Neuronal stem cell (in vitro differentiated cells): Measurements from ENCODE around the gene LRRN1.
"Not testable (repeated sequence)": the region's sequence is repeated elsewhere in the genome, so short reads cannot be mapped to it uniquely, and the experiment has no call there.

Source experiments
- DNase-seq: peaks from one replicate; pipeline ENCODE4 v3.0.0-alpha.2; 2013; ENCODE audit warnings: low spot score
- H2AFZ ChIP-seq: one replicate; pipeline ENCODE4 v1.6.1; 2013; ENCODE audit warnings: mild to moderate bottlenecking, low read length, inconsistent platforms
- H2AK5ac ChIP-seq: 2 replicates; pipeline ENCODE4 v1.6.1; 2013; ENCODE audit warnings: low read depth, mild to moderate bottlenecking, inconsistent platforms, low read length, moderate library complexity, mixed read lengths
- H2BK120ac ChIP-seq: 2 replicates; pipeline ENCODE4 v1.6.1; 2013; ENCODE audit warnings: low read depth, mild to moderate bottlenecking, inconsistent platforms, low read length, moderate library complexity, mixed read lengths
- H2BK12ac ChIP-seq: one replicate; pipeline ENCODE4 v1.6.1; 2013; ENCODE audit warnings: low read length, inconsistent platforms
- H2BK15ac ChIP-seq: 2 replicates; pipeline ENCODE4 v1.6.1; 2013; ENCODE audit warnings: mild to moderate bottlenecking, low read length, inconsistent platforms, mixed read lengths
- H2BK5ac ChIP-seq: one replicate; pipeline ENCODE4 v1.6.1; 2013; ENCODE audit warnings: inconsistent platforms, mild to moderate bottlenecking, low read length, moderate library complexity
- H3K14ac ChIP-seq: one replicate; pipeline ENCODE4 v1.6.1; 2013; ENCODE audit warnings: low read length, inconsistent platforms
- H3K18ac ChIP-seq: 2 replicates; pipeline ENCODE4 v1.6.1; 2013; ENCODE audit warnings: low read length, inconsistent platforms
- H3K23ac ChIP-seq: 2 replicates; pipeline ENCODE4 v1.6.1; 2013; ENCODE audit warnings: low read depth, mild to moderate bottlenecking, mixed read lengths, low read length, inconsistent platforms; ENCODE audit not compliant: poor library complexity
- H3K27ac ChIP-seq: replicated peaks from 3 replicates; pipeline ENCODE4 v1.5.1; 2013; ENCODE audit warnings: low read length, inconsistent platforms
- H3K27me3 ChIP-seq, 3 experiments: 2 replicates each; pipeline ENCODE4 v1.6.1; 2013; ENCODE audit warnings: low read length in 3 of 3, mild to moderate bottlenecking in 2 of 3, inconsistent platforms in 1 of 3, low read depth in 1 of 3, mixed read lengths in 1 of 3, moderate library complexity in 1 of 3; ENCODE audit not compliant: control insufficient read depth in 3 of 3, insufficient read depth in 3 of 3
- H3K36me3 ChIP-seq, 2 donors: replicated peaks in 1 of 2; 2 replicates each; pipeline ENCODE4 v1.6.1; 2013; ENCODE audit warnings: low read length in 2 of 2; ENCODE audit not compliant: control insufficient read depth in 2 of 2, insufficient read depth in 2 of 2
- H3K4ac ChIP-seq: 2 replicates; pipeline ENCODE4 v1.6.1; 2013; ENCODE audit warnings: inconsistent platforms, mild to moderate bottlenecking, low read length, moderate library complexity
- H3K4me1 ChIP-seq, 2 donors: 1 replicate in 1 of 2; 2 replicates in 1 of 2; pipeline ENCODE4 v1.6.1; 2013; ENCODE audit warnings: low read length in 2 of 2, low read depth in 1 of 2; ENCODE audit not compliant: control insufficient read depth in 2 of 2, insufficient read depth in 1 of 2
- H3K4me2 ChIP-seq: one replicate; pipeline ENCODE4 v1.6.1; 2013; ENCODE audit warnings: mild to moderate bottlenecking, low read length, inconsistent platforms; ENCODE audit not compliant: insufficient read depth, poor library complexity, severe bottlenecking
- H3K4me3 ChIP-seq, 2 donors: 2 replicates each; pipeline ENCODE4 v1.5.1; 2013; ENCODE audit warnings: low read length in 2 of 2, mild to moderate bottlenecking in 2 of 2, inconsistent platforms in 1 of 2, moderate library complexity in 1 of 2
- H3K79me1 ChIP-seq: one replicate; pipeline ENCODE4 v1.6.1; 2013; ENCODE audit warnings: low read depth, mild to moderate bottlenecking, inconsistent platforms, low read length, moderate library complexity
- H3K9ac ChIP-seq: one replicate; pipeline ENCODE4 v1.6.1; 2013; ENCODE audit warnings: mild to moderate bottlenecking, low read depth, low read length, inconsistent platforms; ENCODE audit not compliant: poor library complexity
- H3K9me3 ChIP-seq, 2 donors: replicated peaks in 1 of 2; 2 replicates each; pipeline versions ENCODE3 to v1.6.1; 2013; ENCODE audit warnings: low read length in 2 of 2, mild to moderate bottlenecking in 2 of 2, inconsistent platforms in 1 of 2, low read depth in 1 of 2, mixed read lengths in 1 of 2, moderate library complexity in 1 of 2; ENCODE audit not compliant: control insufficient read depth in 2 of 2, insufficient read depth in 1 of 2
- H4K8ac ChIP-seq: one replicate; pipeline ENCODE4 v1.6.1; 2013; ENCODE audit warnings: low read depth, mild to moderate bottlenecking, inconsistent platforms, low read length, moderate library complexity
- H4K91ac ChIP-seq: one replicate; pipeline ENCODE4 v1.6.1; 2013; ENCODE audit warnings: low read length, low read depth, mild to moderate bottlenecking, inconsistent platforms; ENCODE audit not compliant: poor library complexity
- WGBS, 2 donors: extraction: QIAGEN DNeasy Blood & Tissue Kit; methylation state at CpG; one replicate each; pipeline ENCODE4 v1.1.7; 2013; ENCODE audit warnings: missing lambda C conversion rate in 2 of 2, mixed read lengths in 1 of 2; ENCODE audit not compliant: insufficient read length in 2 of 2, insufficient replicate concordance in 1 of 2; ENCODE audit errors: extremely low coverage in 2 of 2; 5-methylcytosine and 5-hydroxymethylcytosine counted together

LRRN1 gene

GRCh38 chr3:3862534-3862933 is 63.3 kb downstream of the LRRN1 start:
- no peaks in the 10 kb centered on the region for H3K4me1 ChIP-seq
- H2AK5ac ChIP-seq = no peak overlapping the region
- no peak overlapping the region for H3K4me2 ChIP-seq
- no peak overlapping the region for H3K27ac ChIP-seq
- no peak overlapping the region for H3K23ac ChIP-seq
- H3K4ac ChIP-seq = no peak overlapping the region
- H4K91ac ChIP-seq = no peak overlapping the region
- no peak overlapping the region for H2BK5ac ChIP-seq
- H3K27me3 ChIP-seq = no peaks in the 10 kb centered on the region
- H3K14ac ChIP-seq = no peak overlapping the region
- no peak overlapping the region for H2BK15ac ChIP-seq
- WGBS, 2 donors = no CpG with 5 or more reads among the region's 5 CpGs
- H3K9ac ChIP-seq = no peak overlapping the region
- no peak overlapping the region for H4K8ac ChIP-seq
- H2AFZ ChIP-seq = no peak overlapping the region
- no peak for DNase-seq
- no peak overlapping the region for H3K18ac ChIP-seq
- H2BK120ac ChIP-seq = no peak overlapping the region
- peaks cover 4 to 13% of the 10 kb centered on the region in 2 donors for H3K9me3 ChIP-seq
- no peak overlapping the region for H2BK12ac ChIP-seq
- H3K36me3 ChIP-seq = peaks cover 2 to 3% of the 10 kb centered on the region in 2 donors
- H3K4me3 ChIP-seq = no peak overlapping the region
- no peaks in the 10 kb centered on the region for H3K79me1 ChIP-seq

GRCh38 chr3:3875491-3875890 is 76.3 kb downstream of the LRRN1 start:
- H3K9ac ChIP-seq = no peak overlapping the region
- H3K4me2 ChIP-seq = no peak overlapping the region
- no peaks in the 10 kb centered on the region for H3K27me3 ChIP-seq
- no peak overlapping the region for H3K14ac ChIP-seq
- no peak overlapping the region for H3K27ac ChIP-seq
- no peak overlapping the region for H2AFZ ChIP-seq
- no peaks in the 10 kb centered on the region for H3K9me3 ChIP-seq
- no peak overlapping the region for H3K18ac ChIP-seq
- H2AK5ac ChIP-seq = no peak overlapping the region
- no peak overlapping the region for H4K8ac ChIP-seq
- H4K91ac ChIP-seq = no peak overlapping the region
- no peak overlapping the region for H3K4ac ChIP-seq
- no peak overlapping the region for H2BK5ac ChIP-seq
- H3K79me1 ChIP-seq = no peaks in the 10 kb centered on the region
- no CpG with 5 or more reads among the region's 8 CpGs for WGBS, 2 donors
- H2BK120ac ChIP-seq = no peak overlapping the region
- no peak for DNase-seq
- no peak overlapping the region for H3K4me3 ChIP-seq
- no peaks in the 10 kb centered on the region for H3K4me1 ChIP-seq
- no peak overlapping the region for H2BK12ac ChIP-seq
- H2BK15ac ChIP-seq = no peak overlapping the region
- no peak overlapping the region for H3K23ac ChIP-seq
- H3K36me3 ChIP-seq = no peaks in the 10 kb centered on the region

- Histone ChIP-seq H3K9me3 (no peaks in the 10 kb centered on the region), H2AFZ (no peak overlapping the region), H2BK5ac (no peak overlapping the region), H3K36me3 (no peaks in the 10 kb centered on the region), H3K27ac (no peak overlapping the region), H2AK5ac (no peak overlapping the region), H2BK120ac (no peak overlapping the region), H3K27me3 (no peaks in the 10 kb centered on the region), H3K14ac (no peak overlapping the region), H3K23ac (no peak overlapping the region), H3K4ac (no peak overlapping the region), H2BK15ac (no peak overlapping the region), H3K9ac (no peak overlapping the region), H4K91ac (no peak overlapping the region), H2BK12ac (no peak overlapping the region), H4K8ac (no peak overlapping the region), H3K79me1 (no peaks in the 10 kb centered on the region), H3K4me3 (no peak overlapping the region), H3K4me1 (no peaks in the 10 kb centered on the region), H3K18ac (no peak overlapping the region), H3K4me2 (no peak overlapping the region)
- no CpG with 5 or more reads among the region's 7 CpGs for WGBS, 2 donors
- DNase-seq = no peak
Observed at GRCh38 chr3:3881050-3881449, 81.8 kb downstream of the LRRN1 start.

GRCh38 chr3:3887311-3887710 is 88.1 kb downstream of the LRRN1 start:
- not testable (repeated sequence) for H4K8ac ChIP-seq, H2BK5ac ChIP-seq, H3K79me1 ChIP-seq, H2BK120ac ChIP-seq, DNase-seq, H3K36me3 ChIP-seq, H3K18ac ChIP-seq, H3K27ac ChIP-seq, H2AFZ ChIP-seq, H2AK5ac ChIP-seq, H3K4me2 ChIP-seq, H3K4me3 ChIP-seq, H2BK15ac ChIP-seq, H3K4ac ChIP-seq, H3K9ac ChIP-seq, H3K14ac ChIP-seq, H3K23ac ChIP-seq, H3K27me3 ChIP-seq, H3K4me1 ChIP-seq, H2BK12ac ChIP-seq, H3K9me3 ChIP-seq, H4K91ac ChIP-seq
